HCT116 (cell line): Measurements from ENCODE around the gene SUN5. TPM values are rescaled to one million over a fixed set of nuclear protein-coding genes. Genes with fewer than 3 reads are reported as not detected.

Experiments used
- ATAC-seq: fragments of 200-7000 bp; cut with Tn5 transposase; 2 replicates; pipeline ENCODE4 v1.9.1; 2020; ENCODE audit warnings: mild to moderate bottlenecking, moderate library complexity
- BruUV-seq: library from RNA; stranded (reverse); fragments of 400-500 nt; replicated peaks from 2 replicates; lab custom pipeline; 2021; lab: Mats Ljungman, UMichigan
- CTCF ChIA-PET: fragments of 300-600 bp; sonication (Branson Sonifier 250); formaldehyde crosslinking; loops from one replicate; lab custom pipeline; 2021; ENCODE audit warnings: antibody characterized with exemption; lab: Charles Lee
- POLR2A ChIA-PET: fragments of 300-600, 350-600 bp; sonication (Branson Sonifier 250); formaldehyde crosslinking; loops from one replicate; lab custom pipeline; 2021; ENCODE audit warnings: antibody characterized with exemption; lab: Charles Lee
- RAD21 ChIA-PET, 2 experiments: fragments of 300-600 bp; sonication (Branson Sonifier 250); formaldehyde crosslinking; loops; one replicate each; lab custom pipeline; 2023; ENCODE audit warnings: low total read pairs in 2 of 2; ENCODE audit not compliant: uncharacterized antibody in 2 of 2, unreplicated experiment in 2 of 2, low non-redundant PET in 1 of 2; lab: Charles Lee
- DNase-seq: peaks from one replicate; pipeline ENCODE4 v3.0.0-alpha.2; 2010; ENCODE audit warnings: low read depth, low spot score
- H2AFZ ChIP-seq: fragments of 200-600 bp; shearing (Covaris generic), sonication (generic); 2 replicates; pipeline ENCODE4 v1.6.1; 2017; ENCODE audit warnings: low read depth, mixed run types, mixed read lengths, antibody characterized with exemption, low read length; ENCODE audit not compliant: poor library complexity, severe bottlenecking
- H3K27ac ChIP-seq: 2 replicates; pipeline ENCODE4 v1.5.1; 2012; ENCODE audit warnings: low read depth, low read length
- H3K27me3 ChIP-seq: fragments of 200-600 bp; sonication (generic); 2 replicates; pipeline ENCODE4 v1.6.1; 2016; ENCODE audit warnings: mixed run types, low read length, mixed read lengths; ENCODE audit not compliant: insufficient read depth
- H3K36me3 ChIP-seq, 2 experiments: fragments of 200-500 bp in 1 of 2; fragments of 200-600 bp in 1 of 2; sonication (Bioruptor generic) in 1 of 2; sonication (generic) in 1 of 2; 2 replicates each; pipeline versions ENCODE4 v1.5.1 to v1.6.1; 2014 to 2016; ENCODE audit warnings: low read length in 2 of 2, inconsistent platforms in 1 of 2, mixed read lengths in 1 of 2, mixed run types in 1 of 2; ENCODE audit not compliant: insufficient read depth in 2 of 2, control insufficient read depth in 1 of 2
- H3K4me1 ChIP-seq, 2 experiments: fragments of 200-600 bp in 1 of 2; sonication (generic) in 1 of 2; 2 replicates each; pipeline versions ENCODE4 v1.5.1 to v1.6.1; 2012 to 2017; ENCODE audit warnings: low read length in 2 of 2, inconsistent platforms in 1 of 2, mild to moderate bottlenecking in 1 of 2, mixed read lengths in 1 of 2, mixed run types in 1 of 2, moderate library complexity in 1 of 2; ENCODE audit not compliant: insufficient read depth in 2 of 2, control insufficient read depth in 1 of 2
- H3K4me2 ChIP-seq: fragments of 200-600 bp; sonication (generic); 2 replicates; pipeline ENCODE4 v1.6.1; 2017; ENCODE audit warnings: mixed run types, low read length, mixed read lengths
- H3K4me3 ChIP-seq, 2 experiments: fragments of 200-600 bp in 1 of 2; sonication (generic) in 1 of 2; replicated peaks in 1 of 2; 2 replicates each; pipeline ENCODE4 v1.5.1; 2011 to 2016; ENCODE audit warnings: low read length in 2 of 2, control low read depth in 1 of 2, low read depth in 1 of 2, mild to moderate bottlenecking in 1 of 2, mixed read lengths in 1 of 2, mixed run types in 1 of 2
- H3K79me2 ChIP-seq: fragments of 200-600 bp; sonication (generic); 2 replicates; pipeline ENCODE4 v1.6.1; 2017; ENCODE audit warnings: mild to moderate bottlenecking, mixed run types, low read length, moderate library complexity, mixed read lengths; ENCODE audit not compliant: insufficient read depth
- H3K9ac ChIP-seq: fragments of 200-600 bp; sonication (generic); 2 replicates; pipeline ENCODE4 v1.6.1; 2016; ENCODE audit warnings: low read length, mixed read lengths
- H3K9me2 ChIP-seq: fragments of 200-600 bp; sonication (generic), shearing (Covaris generic); 2 replicates; pipeline ENCODE4 v1.6.1; 2017; ENCODE audit warnings: mixed run types, mild to moderate bottlenecking, moderate library complexity; ENCODE audit not compliant: insufficient read depth
- H3K9me3 ChIP-seq, 2 experiments: fragments of 200-500 bp in 1 of 2; fragments of 200-600 bp in 1 of 2; sonication (Bioruptor generic) in 1 of 2; sonication (generic) in 1 of 2; 2 replicates each; pipeline ENCODE4 v1.6.1; 2014 to 2017; ENCODE audit warnings: low read length in 2 of 2, mixed read lengths in 2 of 2, inconsistent platforms in 1 of 2, low read depth in 1 of 2, mild to moderate bottlenecking in 1 of 2, mixed run types in 1 of 2, moderate library complexity in 1 of 2; ENCODE audit not compliant: control insufficient read depth in 1 of 2, insufficient read depth in 1 of 2
- H4K20me1 ChIP-seq: fragments of 200-600 bp; sonication (generic), shearing (Covaris generic); 2 replicates; pipeline ENCODE4 v1.6.1; 2017; ENCODE audit warnings: mixed run types, mild to moderate bottlenecking, moderate library complexity; ENCODE audit not compliant: insufficient read depth
- CBX3 ChIP-seq: IDR thresholded peaks from 2 replicates; pipeline ENCODE4 v1.6.1; 2012; ENCODE audit warnings: low read depth
- JUND ChIP-seq: IDR thresholded peaks from 2 replicates; pipeline ENCODE4 v1.6.1; 2012
- POLR2A ChIP-seq: IDR thresholded peaks from 2 replicates; pipeline ENCODE4 v1.7.0; 2011; ENCODE audit warnings: borderline replicate concordance; ENCODE audit not compliant: insufficient read depth, insufficient read length; ENCODE audit errors: extremely low read depth
- SP1 ChIP-seq: IDR thresholded peaks from 2 replicates; pipeline ENCODE4 v1.6.1; 2012; ENCODE audit warnings: low read depth
- SRF ChIP-seq: IDR thresholded peaks from 2 replicates; pipeline ENCODE4 v1.6.1; 2012; ENCODE audit warnings: low read depth
- TCF7L2 ChIP-seq: IDR thresholded peaks from 2 replicates; pipeline ENCODE4 v1.7.0; 2011; ENCODE audit warnings: borderline replicate concordance, inconsistent platforms; ENCODE audit not compliant: insufficient read depth, insufficient read length; ENCODE audit errors: extremely low read depth
- YY1 ChIP-seq: IDR thresholded peaks from 2 replicates; pipeline ENCODE4 v1.6.1; 2011; ENCODE audit warnings: low read length, low read depth, moderate library complexity, mild to moderate bottlenecking; ENCODE audit not compliant: insufficient replicate concordance; ENCODE audit errors: extremely low read depth
- intact Hi-C: fragments of 100-400 bp; cut with micrococcal nuclease; formaldehyde crosslinking; loops from 2 replicates; pipeline ENCODE4 v1.10.0; 2022
- total RNA-seq: library from RNA; stranded (reverse); gene quantifications from one replicate; pipeline ENCODE4 v1.2.1, GENCODE V29; 2021; ENCODE audit not compliant: unreplicated experiment
- TF ChIP-seq, protein P1 (sequence below): IDR thresholded peaks from 2 replicates; pipeline ENCODE4 v1.6.1; 2012; ENCODE audit warnings: low read depth
- TF ChIP-seq, protein P2 (sequence below), 3 experiments: fragments of 200-600 bp in 1 of 3; sonication (generic) in 1 of 3; IDR thresholded peaks in 2 of 3; conservative IDR thresholded peaks in 1 of 3; 2 replicates each; pipeline ENCODE4 v1.5.1; 2012 to 2017; ENCODE audit warnings: low read depth in 2 of 3, low read length in 2 of 3, antibody characterized with exemption in 1 of 3, borderline replicate concordance in 1 of 3, control low read depth in 1 of 3, mild to moderate bottlenecking in 1 of 3, mixed read lengths in 1 of 3, mixed run types in 1 of 3, moderate library complexity in 1 of 3; ENCODE audit not compliant: insufficient read depth in 1 of 3
- TF ChIP-seq, protein P3 (sequence below): IDR thresholded peaks from 2 replicates; pipeline ENCODE4 v1.6.1; 2011; ENCODE audit warnings: mild to moderate bottlenecking, low read length, moderate library complexity; ENCODE audit not compliant: insufficient replicate concordance; ENCODE audit errors: extremely low read depth

The SUN5 gene
- total RNA-seq, 1 experiment from 2014 or later, result not detected

DNA sequence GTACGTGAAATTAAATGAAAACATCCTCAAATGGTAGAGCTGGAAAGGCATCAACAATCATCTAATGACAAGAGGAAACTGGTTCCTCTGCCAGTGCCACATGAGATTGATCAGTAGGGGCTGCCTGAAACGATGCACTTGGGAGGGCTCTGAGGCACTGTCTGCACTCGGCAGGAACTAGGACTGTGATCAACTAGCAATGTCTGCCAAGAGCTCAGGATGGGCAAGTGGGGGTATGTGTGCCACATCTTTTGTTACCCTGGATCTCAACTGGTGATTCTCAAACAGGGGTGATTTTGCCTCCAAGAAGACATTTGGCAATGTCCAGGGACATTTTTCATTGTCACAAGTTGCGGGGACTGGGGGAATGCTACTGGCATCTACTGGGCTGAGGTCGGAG lies 29.1 kb upstream of the SUN5 start:
- Histone ChIP-seq H3K27me3 (peaks cover 28% of the 10 kb centered on the region; the same call in 1 of the 2 replicates), H2AFZ (no peak overlapping the region), H3K27ac (no peak overlapping the region), H3K9ac (no peak overlapping the region), H3K4me1 (no peaks in the 10 kb centered on the region), H3K36me3 (no peaks in the 10 kb centered on the region), H3K4me3 (no peak overlapping the region), H3K9me3 (no peaks in the 10 kb centered on the region), H3K79me2 (no peaks in the 10 kb centered on the region), H4K20me1 (no peaks in the 10 kb centered on the region), H3K4me2 (no peak overlapping the region), H3K9me2 (no peaks in the 10 kb centered on the region)
- ATAC-seq (no peak), DNase-seq (no peak)
- TF ChIP-seq YY1 (no peak), JUND (no peak)
- ChIA-PET POLR2A (no interaction called here), CTCF (no interaction called here), RAD21 (no interaction called here)
- intact Hi-C loops, result no loop called here
- BruUV-seq, result no TSS peak

DNA sequence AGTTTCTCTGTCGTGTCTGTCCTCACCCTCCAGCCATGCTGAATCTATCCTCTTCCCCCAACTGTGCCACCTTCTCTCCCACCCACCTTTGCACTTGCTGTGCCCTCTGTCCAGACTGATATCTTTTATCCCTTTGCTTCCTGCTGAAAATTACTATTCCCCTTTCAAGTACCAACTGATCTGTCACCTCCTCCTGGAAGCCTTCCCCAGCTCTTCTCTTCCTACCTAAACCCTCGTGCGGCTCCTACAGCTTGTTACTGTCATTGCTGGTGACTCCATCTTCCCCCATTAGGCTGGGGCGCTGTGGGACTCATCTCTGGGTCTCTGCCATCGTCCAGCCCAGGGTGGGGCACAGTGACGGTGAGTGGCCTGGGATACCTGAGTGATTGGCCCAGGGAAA lies 28.3 kb upstream of the SUN5 start:
- H3K79me2 ChIP-seq, result no peaks in the 10 kb centered on the region
- no peaks in the 10 kb centered on the region for H3K9me3 ChIP-seq
- DNase-seq (no peak), ATAC-seq (no peak)
- no peak overlapping the region for H3K9ac ChIP-seq
- no peaks in the 10 kb centered on the region for H3K36me3 ChIP-seq
- TF ChIP-seq POLR2A, result no peak
- TF ChIP-seq SRF, result no peak
- TF ChIP-seq, protein P1, sequence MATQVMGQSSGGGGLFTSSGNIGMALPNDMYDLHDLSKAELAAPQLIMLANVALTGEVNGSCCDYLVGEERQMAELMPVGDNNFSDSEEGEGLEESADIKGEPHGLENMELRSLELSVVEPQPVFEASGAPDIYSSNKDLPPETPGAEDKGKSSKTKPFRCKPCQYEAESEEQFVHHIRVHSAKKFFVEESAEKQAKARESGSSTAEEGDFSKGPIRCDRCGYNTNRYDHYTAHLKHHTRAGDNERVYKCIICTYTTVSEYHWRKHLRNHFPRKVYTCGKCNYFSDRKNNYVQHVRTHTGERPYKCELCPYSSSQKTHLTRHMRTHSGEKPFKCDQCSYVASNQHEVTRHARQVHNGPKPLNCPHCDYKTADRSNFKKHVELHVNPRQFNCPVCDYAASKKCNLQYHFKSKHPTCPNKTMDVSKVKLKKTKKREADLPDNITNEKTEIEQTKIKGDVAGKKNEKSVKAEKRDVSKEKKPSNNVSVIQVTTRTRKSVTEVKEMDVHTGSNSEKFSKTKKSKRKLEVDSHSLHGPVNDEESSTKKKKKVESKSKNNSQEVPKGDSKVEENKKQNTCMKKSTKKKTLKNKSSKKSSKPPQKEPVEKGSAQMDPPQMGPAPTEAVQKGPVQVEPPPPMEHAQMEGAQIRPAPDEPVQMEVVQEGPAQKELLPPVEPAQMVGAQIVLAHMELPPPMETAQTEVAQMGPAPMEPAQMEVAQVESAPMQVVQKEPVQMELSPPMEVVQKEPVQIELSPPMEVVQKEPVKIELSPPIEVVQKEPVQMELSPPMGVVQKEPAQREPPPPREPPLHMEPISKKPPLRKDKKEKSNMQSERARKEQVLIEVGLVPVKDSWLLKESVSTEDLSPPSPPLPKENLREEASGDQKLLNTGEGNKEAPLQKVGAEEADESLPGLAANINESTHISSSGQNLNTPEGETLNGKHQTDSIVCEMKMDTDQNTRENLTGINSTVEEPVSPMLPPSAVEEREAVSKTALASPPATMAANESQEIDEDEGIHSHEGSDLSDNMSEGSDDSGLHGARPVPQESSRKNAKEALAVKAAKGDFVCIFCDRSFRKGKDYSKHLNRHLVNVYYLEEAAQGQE, result no peak
- TF ChIP-seq, protein P2, sequence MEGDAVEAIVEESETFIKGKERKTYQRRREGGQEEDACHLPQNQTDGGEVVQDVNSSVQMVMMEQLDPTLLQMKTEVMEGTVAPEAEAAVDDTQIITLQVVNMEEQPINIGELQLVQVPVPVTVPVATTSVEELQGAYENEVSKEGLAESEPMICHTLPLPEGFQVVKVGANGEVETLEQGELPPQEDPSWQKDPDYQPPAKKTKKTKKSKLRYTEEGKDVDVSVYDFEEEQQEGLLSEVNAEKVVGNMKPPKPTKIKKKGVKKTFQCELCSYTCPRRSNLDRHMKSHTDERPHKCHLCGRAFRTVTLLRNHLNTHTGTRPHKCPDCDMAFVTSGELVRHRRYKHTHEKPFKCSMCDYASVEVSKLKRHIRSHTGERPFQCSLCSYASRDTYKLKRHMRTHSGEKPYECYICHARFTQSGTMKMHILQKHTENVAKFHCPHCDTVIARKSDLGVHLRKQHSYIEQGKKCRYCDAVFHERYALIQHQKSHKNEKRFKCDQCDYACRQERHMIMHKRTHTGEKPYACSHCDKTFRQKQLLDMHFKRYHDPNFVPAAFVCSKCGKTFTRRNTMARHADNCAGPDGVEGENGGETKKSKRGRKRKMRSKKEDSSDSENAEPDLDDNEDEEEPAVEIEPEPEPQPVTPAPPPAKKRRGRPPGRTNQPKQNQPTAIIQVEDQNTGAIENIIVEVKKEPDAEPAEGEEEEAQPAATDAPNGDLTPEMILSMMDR (IDR thresholded peaks at IDR 0.05 in 2 of 3, conservative IDR thresholded peaks at IDR 0.05 in 1 of 3; ENCODE audit: borderline replicate concordance in 1 of 3, insufficient read depth in 1 of 3, low read depth in 2 of 3, low read length in 2 of 3), result no peak
- no peak for TF ChIP-seq TCF7L2
- no peak for TF ChIP-seq SP1
- TF ChIP-seq YY1, result no peak
- TF ChIP-seq, protein P3, sequence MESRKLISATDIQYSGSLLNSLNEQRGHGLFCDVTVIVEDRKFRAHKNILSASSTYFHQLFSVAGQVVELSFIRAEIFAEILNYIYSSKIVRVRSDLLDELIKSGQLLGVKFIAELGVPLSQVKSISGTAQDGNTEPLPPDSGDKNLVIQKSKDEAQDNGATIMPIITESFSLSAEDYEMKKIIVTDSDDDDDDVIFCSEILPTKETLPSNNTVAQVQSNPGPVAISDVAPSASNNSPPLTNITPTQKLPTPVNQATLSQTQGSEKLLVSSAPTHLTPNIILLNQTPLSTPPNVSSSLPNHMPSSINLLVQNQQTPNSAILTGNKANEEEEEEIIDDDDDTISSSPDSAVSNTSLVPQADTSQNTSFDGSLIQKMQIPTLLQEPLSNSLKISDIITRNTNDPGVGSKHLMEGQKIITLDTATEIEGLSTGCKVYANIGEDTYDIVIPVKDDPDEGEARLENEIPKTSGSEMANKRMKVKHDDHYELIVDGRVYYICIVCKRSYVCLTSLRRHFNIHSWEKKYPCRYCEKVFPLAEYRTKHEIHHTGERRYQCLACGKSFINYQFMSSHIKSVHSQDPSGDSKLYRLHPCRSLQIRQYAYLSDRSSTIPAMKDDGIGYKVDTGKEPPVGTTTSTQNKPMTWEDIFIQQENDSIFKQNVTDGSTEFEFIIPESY, result no peak
- no peak for TF ChIP-seq CBX3
- no TSS peak for BruUV-seq
- H2AFZ ChIP-seq, result no peak overlapping the region
- POLR2A ChIA-PET, result no interaction called here
- H3K27me3 ChIP-seq, result 0 out of 2 replicates have a peak, but pooled peaks cover 20% of the 10 kb centered on the region
- H4K20me1 ChIP-seq, result no peaks in the 10 kb centered on the region
- no peak overlapping the region for H3K27ac ChIP-seq
- CTCF ChIA-PET, result no interaction called here
- H3K9me2 ChIP-seq, result no peaks in the 10 kb centered on the region
- intact Hi-C loops, result no loop called here
- no peak overlapping the region for H3K4me3 ChIP-seq
- RAD21 ChIA-PET, result no interaction called here
- H3K4me1 ChIP-seq, result no peaks in the 10 kb centered on the region
- H3K4me2 ChIP-seq, result no peak overlapping the region
